Sigmoid colon (tissue), 4 donors: Measurements from ENCODE around the gene BCAR3.

ENCODE experiments used
- CTCF ChIP-seq, 4 experiments: fragments of 450-650 bp in 3 of 4; fragments of 200-600 bp in 1 of 4; IDR thresholded peaks; one replicate each; pipeline ENCODE4 v1.5.1; 2016 to 2019; ENCODE audit warnings: antibody characterized with exemption in 4 of 4, mild to moderate bottlenecking in 3 of 4, moderate library complexity in 2 of 4
- EP300 ChIP-seq, 4 donors: sonication (generic); formaldehyde crosslinking; IDR thresholded peaks; one replicate each; pipeline ENCODE4 v1.6.1; 2017; ENCODE audit warnings: antibody characterized with exemption in 4 of 4
- POLR2A ChIP-seq, 2 donors: fragments of 450-650 bp; IDR thresholded peaks; one replicate each; pipeline ENCODE4 v1.6.1; 2016; ENCODE audit warnings: antibody characterized with exemption in 2 of 2, mild to moderate bottlenecking in 2 of 2, moderate library complexity in 2 of 2
- POLR2AphosphoS5 ChIP-seq, 4 donors: sonication (generic); formaldehyde crosslinking; IDR thresholded peaks; one replicate each; pipeline ENCODE4 v1.6.1; 2017; ENCODE audit warnings: antibody characterized with exemption in 4 of 4

- TF ChIP-seq CTCF (IDR thresholded peaks at IDR 0.05) (no peak), POLR2A (IDR thresholded peaks at IDR 0.05) (no peak), EP300 (IDR thresholded peaks at IDR 0.05) (no peak), POLR2AphosphoS5 (IDR thresholded peaks at IDR 0.05) (no peak)
Observed at GRCh38 chr1:93702828-93703183, 21.2 kb upstream of the BCAR3 start.
